Measurements from ENCODE around the gene DND1. TPM values are rescaled to one million over a fixed set of nuclear protein-coding genes. Genes with fewer than 3 reads are reported as not detected.
"Not testable (repeated sequence)": the region's sequence is repeated elsewhere in the genome, so short reads cannot be mapped to it uniquely, and the experiment has no call there.

DND1 gene
- total and polyA plus RNA-seq, 8 donors = 0.37 to 3.8 (median 0.60) TPM

GRCh38 chr5:140639148-140639981 is 34.0 kb downstream of the DND1 start, which contains the start of gene TMCO6:
TSS of gene TMCO6 (plus strand) at chr5:140639451. CDS start at chr5:140639528, 77 bp downstream.
- H3K9me3 ChIP-seq = no peaks in the 10 kb centered on the region
- 0% methylated on average over 45 to 63 of the region's 63 CpGs for WGBS, 2 donors
- peaks cover 0 to 7% (median 0%) of the 10 kb centered on the region in 3 donors for H3K4me1 ChIP-seq
- no peaks in the 10 kb centered on the region for H3K27me3 ChIP-seq
- intact Hi-C loops (cut with DNase I) = loop anchor here in 2 of 3 donors (10.0 kb wide), 2 partner anchors 75 to 275 kb away; partner anchors contain the start of genes APBB3 (in 1 of the 2), SLC35A4 (in 1 of the 2) and SLC4A9 (in 1 of the 2)
- TF ChIP-seq, protein P1, sequence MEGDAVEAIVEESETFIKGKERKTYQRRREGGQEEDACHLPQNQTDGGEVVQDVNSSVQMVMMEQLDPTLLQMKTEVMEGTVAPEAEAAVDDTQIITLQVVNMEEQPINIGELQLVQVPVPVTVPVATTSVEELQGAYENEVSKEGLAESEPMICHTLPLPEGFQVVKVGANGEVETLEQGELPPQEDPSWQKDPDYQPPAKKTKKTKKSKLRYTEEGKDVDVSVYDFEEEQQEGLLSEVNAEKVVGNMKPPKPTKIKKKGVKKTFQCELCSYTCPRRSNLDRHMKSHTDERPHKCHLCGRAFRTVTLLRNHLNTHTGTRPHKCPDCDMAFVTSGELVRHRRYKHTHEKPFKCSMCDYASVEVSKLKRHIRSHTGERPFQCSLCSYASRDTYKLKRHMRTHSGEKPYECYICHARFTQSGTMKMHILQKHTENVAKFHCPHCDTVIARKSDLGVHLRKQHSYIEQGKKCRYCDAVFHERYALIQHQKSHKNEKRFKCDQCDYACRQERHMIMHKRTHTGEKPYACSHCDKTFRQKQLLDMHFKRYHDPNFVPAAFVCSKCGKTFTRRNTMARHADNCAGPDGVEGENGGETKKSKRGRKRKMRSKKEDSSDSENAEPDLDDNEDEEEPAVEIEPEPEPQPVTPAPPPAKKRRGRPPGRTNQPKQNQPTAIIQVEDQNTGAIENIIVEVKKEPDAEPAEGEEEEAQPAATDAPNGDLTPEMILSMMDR (IDR thresholded peaks at IDR 0.05) = peak; percentile 35 to 63 (median 44)
- peak within 1 kb of the TSS; percentile 60 to 79 (median 71) for H3K27ac ChIP-seq
- H3K36me3 ChIP-seq = peaks cover 0 to 16% (median 0%) of the 10 kb centered on the region in 3 donors
- peak within 1 kb of the TSS; percentile 68 to 93 (median 76) for H3K4me3 ChIP-seq
- no peak for FAIRE-seq
- peak; percentile 98 to 99 (median 98) for ATAC-seq
- peak; percentile 96 to 98 (median 98) for DNase-seq

DNA sequence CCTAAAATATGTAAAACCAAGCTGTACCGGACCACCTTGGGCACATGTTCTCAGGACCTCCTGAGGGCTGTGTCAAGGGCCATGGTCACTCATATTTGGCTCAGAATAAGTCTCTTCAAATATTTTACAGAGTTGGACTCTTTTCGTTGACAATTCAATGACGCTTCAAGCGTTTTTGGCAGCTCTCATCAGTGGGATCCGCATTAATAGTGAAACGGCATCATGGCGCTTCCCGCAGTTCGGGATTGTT is 34.6 kb downstream of the DND1 start:
- ATAC-seq = not testable (repeated sequence)
- intact Hi-C loops (cut with DNase I) = loop anchor here in 2 of 3 donors (10.0 kb wide), 2 partner anchors 74 to 274 kb away; partner anchors contain the start of genes APBB3 (in 1 of the 2), SLC35A4 (in 1 of the 2) and SLC4A9 (in 1 of the 2)
- 5 to 6% methylated on average over 9 of the region's 9 CpGs for WGBS, 2 donors

GRCh38 chr5:140637371-140638100 is 35.8 kb downstream of the DND1 start:
- Histone ChIP-seq H3K9me3 (no peaks in the 10 kb centered on the region), H3K36me3 (no peaks in the 10 kb centered on the region), H3K4me1 (peaks cover 0 to 15% (median 0%) of the 10 kb centered on the region in 3 donors), H3K27me3 (no peaks in the 10 kb centered on the region), H3K4me3 (no peak overlapping the region), H3K27ac (no peak overlapping the region)
- no peak for ATAC-seq
- intact Hi-C loops (cut with DNase I) = loop anchor here in 2 of 3 donors (10.0 kb wide), 2 partner anchors 73 to 273 kb away; partner anchors contain the start of genes APBB3 (in 1 of the 2), SLC35A4 (in 1 of the 2) and SLC4A9 (in 1 of the 2)
- no peak for DNase-seq
- WGBS, 2 donors = 77 to 83% methylated on average over 10 of the region's 10 CpGs
- FAIRE-seq = no peak
- TF ChIP-seq, protein P1 (IDR thresholded peaks at IDR 0.05) = no peak

More for the DNA sequence above, 34.6 kb downstream of the DND1 start:
- H3K27me3 ChIP-seq, H3K9me3 ChIP-seq, FAIRE-seq, H3K4me1 ChIP-seq, DNase-seq: not testable (repeated sequence)
- H3K27ac ChIP-seq = peak overlapping the region; percentile 56 to 79 (median 71)
- peak overlapping the region in 3 of 4 donors; percentile 75 to 93 (median 76) for H3K4me3 ChIP-seq
- peaks cover 0 to 11% (median 0%) of the 10 kb centered on the region in 3 donors for H3K36me3 ChIP-seq

DNA sequence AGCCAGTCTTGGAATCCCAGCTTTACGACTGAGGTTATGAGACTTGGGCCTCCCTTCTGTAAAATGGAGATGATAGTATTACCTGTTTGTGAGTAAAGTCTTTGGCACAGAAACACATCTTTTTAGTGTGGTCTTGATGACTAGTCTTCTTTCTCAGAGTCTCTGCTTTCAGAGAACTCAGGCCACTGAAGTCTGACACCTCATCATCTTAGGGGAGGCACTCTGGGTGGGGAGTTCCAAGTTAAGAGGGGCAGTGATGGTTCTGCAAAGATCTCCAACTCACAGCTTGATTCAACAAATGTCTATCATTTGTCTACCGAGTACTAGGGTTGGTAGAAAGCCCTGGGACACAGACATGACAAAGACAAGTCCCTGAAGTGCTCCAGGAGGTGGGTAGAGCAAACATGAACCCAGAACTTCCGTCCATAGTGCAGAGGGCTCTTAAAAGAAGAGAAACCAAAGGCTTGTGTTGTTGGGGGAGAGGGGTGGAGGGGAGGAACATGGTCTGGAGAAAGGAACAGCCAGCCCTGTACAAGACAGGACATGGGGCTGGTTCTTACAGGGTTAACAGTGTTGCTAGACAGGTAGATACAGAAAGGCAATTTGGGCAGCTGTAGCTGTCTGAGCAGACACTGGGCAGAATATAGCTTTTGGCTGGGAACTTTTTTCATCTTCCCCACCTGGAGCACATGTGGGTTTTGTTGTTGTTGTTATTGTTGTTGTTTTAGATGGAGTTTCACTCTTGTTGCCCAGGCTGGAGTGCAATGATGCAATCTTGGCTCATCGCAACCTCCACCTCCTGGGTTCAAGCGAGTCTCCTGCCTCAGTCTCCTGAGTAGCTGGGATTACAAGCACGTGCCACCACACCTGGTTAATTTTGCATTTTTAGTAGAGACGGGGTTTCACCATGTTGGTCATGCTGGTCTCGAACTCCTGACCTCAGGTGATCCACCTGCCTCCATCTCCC is 37.8 kb downstream of the DND1 start:
- ATAC-seq (no peak), FAIRE-seq (no peak), DNase-seq (no peak)
- Histone ChIP-seq H3K36me3 (no peaks in the 10 kb centered on the region), H3K27ac (no peak overlapping the region), H3K4me3 (no peak overlapping the region), H3K27me3 (no peaks in the 10 kb centered on the region), H3K9me3 (no peaks in the 10 kb centered on the region), H3K4me1 (peaks cover 0 to 15% (median 0%) of the 10 kb centered on the region in 3 donors)
- TF ChIP-seq, protein P1 (IDR thresholded peaks at IDR 0.05) = no peak
- intact Hi-C loops (cut with DNase I) = loop anchor here in 2 of 3 donors (10.0 kb wide), 2 partner anchors 71 to 271 kb away; partner anchors contain the start of genes APBB3 (in 1 of the 2), SLC35A4 (in 1 of the 2) and SLC4A9 (in 1 of the 2)
- WGBS, 2 donors = 76 to 84% methylated on average over 8 of the region's 8 CpGs

Measured in pancreas (tissue), 10 donors.